ENCODE measurements around the gene CEP112. TPM values are rescaled to one million over a fixed set of nuclear protein-coding genes. Genes with fewer than 3 reads are reported as not detected.

Gene CEP112
- total and polyA plus RNA-seq, 4 donors, result 1.1 to 4.9 (median 1.4) TPM

- TF ChIP-seq MAX (IDR thresholded peaks at IDR 0.05), result no peak
These were observed 479.3 kb downstream of the CEP112 start (continued) for GRCh38 chr17:65712383-65713267.

DNA sequence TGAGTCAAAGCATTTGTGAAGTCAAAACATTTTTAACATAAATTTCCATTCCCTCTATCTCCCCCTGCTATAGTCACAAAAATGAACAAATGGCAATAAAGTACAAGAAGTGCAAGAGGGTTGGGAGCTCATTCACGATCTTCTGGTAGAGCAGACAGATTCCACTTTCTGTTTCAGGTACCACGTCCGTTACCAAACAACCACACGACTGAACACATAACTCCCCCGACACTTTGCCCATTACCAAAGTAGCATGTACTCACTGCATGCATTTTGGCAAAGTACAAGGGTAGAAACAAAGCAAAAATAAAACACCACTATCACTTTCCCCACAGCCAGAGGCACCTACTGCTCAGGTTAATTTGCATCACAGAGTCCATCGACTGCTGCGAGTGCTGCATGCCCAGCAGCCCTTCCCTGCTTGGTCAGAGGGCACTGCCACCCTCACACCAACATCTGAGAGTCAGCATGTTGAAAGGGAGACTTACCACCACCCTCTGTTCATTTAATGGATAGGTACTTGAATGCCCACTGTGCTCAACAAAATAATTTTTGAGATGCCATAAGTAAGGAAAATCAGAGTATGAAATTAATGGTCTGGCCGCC is 480.2 kb downstream of the CEP112 start:
- no peaks in the 10 kb centered on the region for H3K4me1 ChIP-seq (ENCODE audit: control insufficient read depth in 4 of 4, insufficient read depth in 4 of 4, low read length in 3 of 4)
- H3K9me3 ChIP-seq (ENCODE audit: control insufficient read depth in 4 of 4, low read length in 3 of 4), result no peaks in the 10 kb centered on the region
- no peak overlapping the region for H3K4me3 ChIP-seq (ENCODE audit: low read depth in 1 of 3, low read length in 3 of 3)
- no peaks in the 10 kb centered on the region for H3K27me3 ChIP-seq (ENCODE audit: control insufficient read depth in 4 of 4, insufficient read depth in 4 of 4, low read length in 3 of 4)
- TF ChIP-seq JUND (IDR thresholded peaks at IDR 0.05) (no peak), NR2F2 (IDR thresholded peaks at IDR 0.05) (no peak), RXRA (IDR thresholded peaks at IDR 0.05) (no peak), HNF4G (IDR thresholded peaks at IDR 0.05) (no peak), FOXA2 (IDR thresholded peaks at IDR 0.05) (no peak), GABPA (IDR thresholded peaks at IDR 0.05 in 1 of 2, conservative IDR thresholded peaks at IDR 0.05 in 1 of 2) (no peak), RAD21 (IDR thresholded peaks at IDR 0.05) (no peak), TAF1 (conservative IDR thresholded peaks at IDR 0.05) (no peak), HNF4A (conservative IDR thresholded peaks at IDR 0.05) (no peak), ATF3 (IDR thresholded peaks at IDR 0.05) (no peak), FOXA1 (IDR thresholded peaks at IDR 0.05) (no peak), YY1 (IDR thresholded peaks at IDR 0.05) (no peak), MAX (IDR thresholded peaks at IDR 0.05) (no peak), REST (IDR thresholded peaks at IDR 0.05) (no peak), SP1 (IDR thresholded peaks at IDR 0.05) (no peak), EGR1 (IDR thresholded peaks at IDR 0.05; ENCODE audit: low read depth in 2 of 2) (no peak)
- TF ChIP-seq, protein P1, sequence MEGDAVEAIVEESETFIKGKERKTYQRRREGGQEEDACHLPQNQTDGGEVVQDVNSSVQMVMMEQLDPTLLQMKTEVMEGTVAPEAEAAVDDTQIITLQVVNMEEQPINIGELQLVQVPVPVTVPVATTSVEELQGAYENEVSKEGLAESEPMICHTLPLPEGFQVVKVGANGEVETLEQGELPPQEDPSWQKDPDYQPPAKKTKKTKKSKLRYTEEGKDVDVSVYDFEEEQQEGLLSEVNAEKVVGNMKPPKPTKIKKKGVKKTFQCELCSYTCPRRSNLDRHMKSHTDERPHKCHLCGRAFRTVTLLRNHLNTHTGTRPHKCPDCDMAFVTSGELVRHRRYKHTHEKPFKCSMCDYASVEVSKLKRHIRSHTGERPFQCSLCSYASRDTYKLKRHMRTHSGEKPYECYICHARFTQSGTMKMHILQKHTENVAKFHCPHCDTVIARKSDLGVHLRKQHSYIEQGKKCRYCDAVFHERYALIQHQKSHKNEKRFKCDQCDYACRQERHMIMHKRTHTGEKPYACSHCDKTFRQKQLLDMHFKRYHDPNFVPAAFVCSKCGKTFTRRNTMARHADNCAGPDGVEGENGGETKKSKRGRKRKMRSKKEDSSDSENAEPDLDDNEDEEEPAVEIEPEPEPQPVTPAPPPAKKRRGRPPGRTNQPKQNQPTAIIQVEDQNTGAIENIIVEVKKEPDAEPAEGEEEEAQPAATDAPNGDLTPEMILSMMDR (IDR thresholded peaks at IDR 0.05; ENCODE audit: low read depth, low read length, missing input control), result no peak
- 82% methylated on average over 8 of the region's 8 CpGs for WGBS
- no peak overlapping the region for H3K9ac ChIP-seq (ENCODE audit: low read depth in 1 of 2, low read length in 2 of 2)
- DNase-seq (ENCODE audit: low spot score), result no peak
- H3K36me3 ChIP-seq (ENCODE audit: control insufficient read depth in 4 of 4, insufficient read depth in 3 of 4, low read depth in 1 of 4, low read length in 3 of 4), result peaks cover 0 to 2% (median 0%) of the 10 kb centered on the region in 4 donors
- H3K27ac ChIP-seq (ENCODE audit: low read depth in 1 of 2, low read length in 2 of 2), result no peak overlapping the region

All from liver (tissue), 9 donors.